ENCODE data around the gene NXF1. TPM values are rescaled to one million over a fixed set of nuclear protein-coding genes. Genes with fewer than 3 reads are reported as not detected.

NXF1 gene
- total RNA-seq, 1 donor from 2014 or later, result 63.2 TPM

GRCh38 chr11:62747475-62748160 is 57.6 kb downstream of the NXF1 start:
- DNase-seq (ENCODE audit: extremely low read depth, low read depth, low spot score), result no peak

Other genes with a start within 250 kb of the NXF1 start
- 1,186 and 1,947 TPM in 2 replicates for gene EEF1G, start 231.5 kb downstream of the NXF1 start, total RNA-seq
- 12.8 and 16.8 TPM in 2 replicates for gene TUT1, start 213.9 kb downstream of the NXF1 start, total RNA-seq
- gene MTA2, start 203.6 kb downstream of the NXF1 start, total RNA-seq, result 143 and 154 TPM in 2 replicates
- 33.2 and 83.2 TPM in 2 replicates for gene EML3, start 192.7 kb downstream of the NXF1 start, total RNA-seq
- gene ROM1, start 192.2 kb downstream of the NXF1 start, total RNA-seq, result 1.4 and 2.3 TPM in 2 replicates
- gene B3GAT3, start 183.5 kb downstream of the NXF1 start, total RNA-seq, result 38.3 and 42.5 TPM in 2 replicates
- gene GANAB, start 158.8 kb downstream of the NXF1 start, total RNA-seq, result 295 and 372 TPM in 2 replicates
- gene INTS5, start 152.1 kb downstream of the NXF1 start, total RNA-seq, result 29.0 and 29.5 TPM in 2 replicates
- gene C11orf98, start 140.2 kb downstream of the NXF1 start, total RNA-seq, result 49.7 and 56.8 TPM in 2 replicates
- gene CSKMT, start 140.1 kb downstream of the NXF1 start, total RNA-seq, result 2.4 and 2.5 TPM in 2 replicates
- gene UQCC3, start 133.8 kb downstream of the NXF1 start, total RNA-seq, result 7.8 and 9.9 TPM in 2 replicates
- gene LBHD1, start 133.2 kb downstream of the NXF1 start, total RNA-seq, result 2.1 and 7.1 TPM in 2 replicates
- gene UBXN1, start 126.4 kb downstream of the NXF1 start, total RNA-seq, result 134 and 162 TPM in 2 replicates
- not detected in 2 replicates for gene LRRN4CL, start 115.9 kb downstream of the NXF1 start, total RNA-seq
- gene BSCL2, start 98.0 kb downstream of the NXF1 start, total RNA-seq, result 34.8 and 36.4 TPM in 2 replicates
- gene GNG3, start 97.8 kb downstream of the NXF1 start, total RNA-seq, result not detected in 2 replicates
- gene HNRNPUL2, start 78.0 kb downstream of the NXF1 start, total RNA-seq, result 13.2 and 23.6 TPM in 2 replicates
- gene TTC9C, start 77.0 kb downstream of the NXF1 start, total RNA-seq, result 34.9 and 35.2 TPM in 2 replicates
- gene ZBTB3, start 51.3 kb downstream of the NXF1 start, total RNA-seq, result 7.2 and 12.6 TPM in 2 replicates
- gene POLR2G, start 43.9 kb downstream of the NXF1 start, total RNA-seq, result 75.5 and 88.6 TPM in 2 replicates
- 20.6 and 21.8 TPM in 2 replicates for gene TAF6L, start 34.0 kb downstream of the NXF1 start, total RNA-seq
- 63.9 and 65.4 TPM in 2 replicates for gene TMEM179B, start 18.0 kb downstream of the NXF1 start, total RNA-seq
- gene TMEM223, start 13.4 kb downstream of the NXF1 start, total RNA-seq, result 16.8 and 23.2 TPM in 2 replicates
- gene STX5, start 26.6 kb upstream of the NXF1 start, total RNA-seq, result 36.7 and 37.1 TPM in 2 replicates
- not detected in 2 replicates for gene TEX54, start 27.4 kb upstream of the NXF1 start, total RNA-seq
- 32.3 and 37.5 TPM in 2 replicates for gene WDR74, start 34.1 kb upstream of the NXF1 start, total RNA-seq
- gene SLC3A2, start 75.5 kb upstream of the NXF1 start, total RNA-seq, result 128 and 157 TPM in 2 replicates
- gene CHRM1, start 115.9 kb upstream of the NXF1 start, total RNA-seq, result not detected in 2 replicates
- gene SLC22A6, start 179.5 kb upstream of the NXF1 start, total RNA-seq, result not detected in 2 replicates
- gene SLC22A8, start 210.4 kb upstream of the NXF1 start, total RNA-seq, result not detected in 2 replicates

All from glomerular endothelial cell (primary cell).